ENCODE data around the gene PTHLH. TPM values are rescaled to one million over a fixed set of nuclear protein-coding genes. Genes with fewer than 3 reads are reported as not detected.

PTHLH gene
- total and polyA plus RNA-seq, 2 experiments from 2014 or later, result 3.1 to 4.5 TPM

- Histone ChIP-seq H3K4me1 (ENCODE audit: insufficient read depth) (peaks cover 22% of the 10 kb centered on the region), H4K20me1 (ENCODE audit: insufficient read depth, poor library complexity, severe bottlenecking) (no peaks in the 10 kb centered on the region), H3K9me3 (ENCODE audit: low read depth) (no peaks in the 10 kb centered on the region), H3K9me2 (replicated peaks; ENCODE audit: insufficient read depth) (no peaks in the 10 kb centered on the region), H3K27ac (no peak overlapping the region), H3K4me3 (peak overlapping the region; percentile 27), H3K4me2 (peak overlapping the region; percentile 92), H3K27me3 (peaks cover 85% of the 10 kb centered on the region), H3K36me3 (replicated peaks; ENCODE audit: insufficient read depth, low read depth) (no peaks in the 10 kb centered on the region), H2AFZ (peak overlapping the region; percentile 32), H3K79me2 (no peaks in the 10 kb centered on the region)
- 1% methylated on average over 60 of the region's 61 CpGs for WGBS (ENCODE audit: low lambda C conversion rate, missing lambda C conversion rate)
- TF ChIP-seq EZH2 (IDR thresholded peaks at IDR 0.05; ENCODE audit: borderline replicate concordance) (peak; percentile 41), EZH2phosphoT487 (IDR thresholded peaks at IDR 0.05; ENCODE audit: low read depth, severe bottlenecking, unreplicated experiment) (no peak), CTCF (IDR thresholded peaks at IDR 0.05; ENCODE audit: poor library complexity) (no peak)
- peak; percentile 70 for DNase-seq (ENCODE audit: low spot score)
Observed at GRCh38 chr12:27975222-27976136, 2.9 kb upstream of the PTHLH start.

- Histone ChIP-seq H3K36me3 (replicated peaks; ENCODE audit: insufficient read depth, low read depth) (no peaks in the 10 kb centered on the region), H4K20me1 (ENCODE audit: insufficient read depth, poor library complexity, severe bottlenecking) (no peaks in the 10 kb centered on the region), H3K9me2 (replicated peaks; ENCODE audit: insufficient read depth) (no peaks in the 10 kb centered on the region), H3K27me3 (peaks cover 85% of the 10 kb centered on the region), H3K9me3 (ENCODE audit: low read depth) (no peaks in the 10 kb centered on the region), H3K4me2 (peak overlapping the region; percentile 92), H3K79me2 (no peaks in the 10 kb centered on the region), H3K4me3 (peak overlapping the region; percentile 27), H2AFZ (peak overlapping the region; percentile 32), H3K27ac (no peak overlapping the region), H3K4me1 (ENCODE audit: insufficient read depth) (peaks cover 22% of the 10 kb centered on the region)
- WGBS (ENCODE audit: low lambda C conversion rate, missing lambda C conversion rate), result 3% methylated on average over 24 of the region's 26 CpGs
- no peak for DNase-seq (ENCODE audit: low spot score)
- TF ChIP-seq CTCF (IDR thresholded peaks at IDR 0.05; ENCODE audit: poor library complexity) (no peak), EZH2 (IDR thresholded peaks at IDR 0.05; ENCODE audit: borderline replicate concordance) (peak; percentile 80), EZH2phosphoT487 (IDR thresholded peaks at IDR 0.05; ENCODE audit: low read depth, severe bottlenecking, unreplicated experiment) (no peak)
Observed at GRCh38 chr12:27974735-27975221, 2.2 kb upstream of the PTHLH start.

- no peak for DNase-seq (ENCODE audit: low spot score)
- no peak overlapping the region for H3K4me2 ChIP-seq
- WGBS (ENCODE audit: low lambda C conversion rate, missing lambda C conversion rate), result 51% methylated on average over 4 of the region's 4 CpGs
Observed at GRCh38 chr12:27973487-27973890, 956 bp upstream of the PTHLH start.

GRCh38 chr12:27971606-27972005 is 927 bp downstream of the PTHLH start:
- Histone ChIP-seq H4K20me1 (ENCODE audit: insufficient read depth, poor library complexity, severe bottlenecking) (no peaks in the 10 kb centered on the region), H3K4me1 (ENCODE audit: insufficient read depth) (peaks cover 36% of the 10 kb centered on the region)
- WGBS (ENCODE audit: low lambda C conversion rate, missing lambda C conversion rate), result 39% methylated on average over 7 of the region's 7 CpGs

More at GRCh38 chr12:27973487-27973890, 956 bp upstream of the PTHLH start:
- Histone ChIP-seq H2AFZ (no peak overlapping the region), H3K4me3 (no peak overlapping the region), H3K36me3 (replicated peaks; ENCODE audit: insufficient read depth, low read depth) (no peaks in the 10 kb centered on the region), H3K4me1 (ENCODE audit: insufficient read depth) (peaks cover 30% of the 10 kb centered on the region), H3K27me3 (peaks cover 88% of the 10 kb centered on the region), H3K27ac (no peak overlapping the region), H3K9me2 (replicated peaks; ENCODE audit: insufficient read depth) (no peaks in the 10 kb centered on the region), H4K20me1 (ENCODE audit: insufficient read depth, poor library complexity, severe bottlenecking) (no peaks in the 10 kb centered on the region), H3K9me3 (ENCODE audit: low read depth) (no peaks in the 10 kb centered on the region), H3K79me2 (no peaks in the 10 kb centered on the region)
- no peak for TF ChIP-seq EZH2phosphoT487 (IDR thresholded peaks at IDR 0.05; ENCODE audit: low read depth, severe bottlenecking, unreplicated experiment)

More at GRCh38 chr12:27971606-27972005, 927 bp downstream of the PTHLH start:
- no peak overlapping the region for H3K4me3 ChIP-seq
- no peaks in the 10 kb centered on the region for H3K79me2 ChIP-seq
- DNase-seq (ENCODE audit: low spot score), result peak; percentile 7
- TF ChIP-seq EZH2 (IDR thresholded peaks at IDR 0.05; ENCODE audit: borderline replicate concordance) (no peak), CTCF (IDR thresholded peaks at IDR 0.05; ENCODE audit: poor library complexity) (no peak), EZH2phosphoT487 (IDR thresholded peaks at IDR 0.05; ENCODE audit: low read depth, severe bottlenecking, unreplicated experiment) (no peak)
- no peak overlapping the region for H2AFZ ChIP-seq
- H3K4me2 ChIP-seq, result peak overlapping the region; percentile 97
- no peaks in the 10 kb centered on the region for H3K9me3 ChIP-seq (ENCODE audit: low read depth)
- H3K36me3 ChIP-seq (replicated peaks; ENCODE audit: insufficient read depth, low read depth), result no peaks in the 10 kb centered on the region
- no peak overlapping the region for H3K27ac ChIP-seq
- H3K9me2 ChIP-seq (replicated peaks; ENCODE audit: insufficient read depth), result no peaks in the 10 kb centered on the region
- peaks cover 88% of the 10 kb centered on the region for H3K27me3 ChIP-seq
